GM21825 (cell line): ENCODE results near the gene DCLK1.

Experiments
- ATAC-seq: cut with Tn5 transposase; IDR thresholded peaks from one replicate; pipeline ENCODE4 v1.9.1; 2021; ENCODE audit warnings: mild to moderate bottlenecking, moderate library complexity; ENCODE audit not compliant: unreplicated experiment

DCLK1 gene

DNA sequence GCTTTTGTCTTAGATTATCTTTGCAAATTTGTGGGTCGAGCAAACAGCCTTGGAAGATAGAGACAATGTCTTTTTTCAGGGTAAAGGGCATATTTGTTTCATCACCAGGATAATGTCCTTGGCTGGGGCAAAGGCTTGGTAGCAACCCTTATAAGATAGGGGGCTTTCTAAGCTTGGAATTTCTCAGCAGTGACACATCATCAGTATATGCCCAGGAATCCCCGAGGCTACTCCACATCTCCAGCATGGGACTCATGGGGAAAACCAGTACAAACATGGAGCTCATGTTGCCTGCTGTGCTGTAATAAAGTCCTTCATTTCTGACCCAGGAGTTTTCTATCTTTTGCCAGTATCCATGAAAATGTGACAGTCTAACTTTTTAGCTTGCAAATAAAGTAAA is 77.1 kb downstream of the DCLK1 start:
- no peak for ATAC-seq

DNA sequence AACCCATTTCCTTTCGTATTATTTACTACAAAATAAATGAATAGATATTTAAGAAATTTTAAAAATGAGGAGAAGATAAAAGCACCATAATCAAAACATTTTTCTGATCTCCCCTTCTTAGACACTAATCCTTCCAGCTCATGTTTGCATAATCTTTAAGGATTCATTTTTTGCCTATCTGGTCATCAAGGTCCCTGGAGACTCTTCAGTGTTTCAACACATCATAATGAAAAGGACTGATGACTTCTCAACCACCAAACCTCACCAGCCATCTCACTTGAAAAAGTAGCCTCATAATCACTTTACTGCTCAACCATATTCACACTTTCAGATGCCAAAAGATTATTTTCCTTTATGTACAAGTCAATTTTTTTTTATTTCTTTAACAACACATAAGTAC is 80.1 kb downstream of the DCLK1 start:
- no peak for ATAC-seq

DNA sequence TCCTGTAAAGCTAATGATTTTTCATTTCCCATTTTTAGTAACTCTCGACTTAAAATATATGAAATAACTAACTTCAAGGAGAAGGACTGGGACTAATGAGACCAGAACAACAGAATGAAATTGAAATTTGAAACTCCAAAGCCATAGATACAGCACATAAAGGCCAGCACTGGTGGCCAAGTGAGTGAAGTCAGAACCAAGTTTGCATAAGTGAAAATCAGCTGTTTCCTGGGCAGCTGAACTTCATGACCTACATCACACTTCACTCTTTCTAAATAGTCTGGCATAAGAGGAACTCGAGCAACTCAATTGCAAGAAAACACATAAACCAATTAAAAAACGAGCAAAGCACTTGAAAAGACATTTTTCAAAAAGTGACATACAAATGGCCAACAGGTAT is 84.5 kb downstream of the DCLK1 start:
- ATAC-seq = no peak

DNA sequence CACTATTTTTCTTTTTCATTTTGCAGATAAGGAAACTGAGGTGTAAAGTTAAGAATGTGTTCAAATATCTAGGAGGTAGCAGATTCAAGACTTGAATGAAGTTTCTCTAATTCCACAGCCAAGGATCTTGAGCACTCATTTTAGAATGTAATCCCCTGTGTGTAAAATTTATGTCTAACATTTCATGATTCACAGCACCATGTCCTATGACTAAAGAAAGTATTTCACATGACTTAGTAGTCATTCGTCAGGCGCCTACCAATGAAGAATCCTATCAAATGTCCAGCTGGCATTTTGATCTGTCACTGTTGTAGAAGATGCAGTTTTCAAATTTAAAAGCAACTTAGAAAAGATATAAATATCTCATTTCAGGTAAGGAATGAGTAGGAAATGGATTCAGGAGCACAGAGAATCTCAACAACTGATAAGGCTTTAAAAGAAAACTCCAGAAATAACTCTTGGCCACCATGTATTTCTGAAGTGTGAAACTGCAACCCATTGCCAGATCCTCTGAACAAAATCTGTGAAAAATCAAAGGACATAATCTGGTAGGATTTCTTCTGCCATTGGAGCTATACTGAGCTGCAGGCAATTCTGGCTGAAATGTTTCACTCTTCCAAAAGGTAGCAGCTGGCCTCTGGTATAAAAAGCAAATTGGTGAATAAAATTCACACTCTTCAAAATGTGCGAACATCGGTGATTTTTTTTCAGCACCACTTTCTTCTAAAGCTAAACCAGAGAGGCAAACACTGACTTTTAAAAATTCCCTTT is 92.2 kb downstream of the DCLK1 start:
- no peak for ATAC-seq

DNA sequence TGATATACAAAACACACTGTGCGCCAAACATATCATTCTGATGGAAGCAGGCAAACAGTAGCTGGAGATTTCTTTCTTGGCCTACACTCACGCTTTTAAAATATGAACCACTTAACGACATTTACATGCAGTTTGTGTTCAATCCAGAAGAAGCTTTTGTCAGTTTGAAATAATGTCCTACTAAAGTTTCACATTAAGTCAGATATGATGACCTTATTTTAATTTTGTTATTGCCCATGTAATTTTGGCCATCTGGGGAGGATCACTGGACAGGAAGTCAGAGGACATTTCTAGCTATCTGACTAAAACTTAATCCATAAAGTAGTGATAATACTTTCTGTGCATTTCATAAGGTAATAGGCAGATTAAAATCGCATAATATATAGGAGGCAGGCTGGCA is 98.1 kb downstream of the DCLK1 start:
- no peak for ATAC-seq

DNA sequence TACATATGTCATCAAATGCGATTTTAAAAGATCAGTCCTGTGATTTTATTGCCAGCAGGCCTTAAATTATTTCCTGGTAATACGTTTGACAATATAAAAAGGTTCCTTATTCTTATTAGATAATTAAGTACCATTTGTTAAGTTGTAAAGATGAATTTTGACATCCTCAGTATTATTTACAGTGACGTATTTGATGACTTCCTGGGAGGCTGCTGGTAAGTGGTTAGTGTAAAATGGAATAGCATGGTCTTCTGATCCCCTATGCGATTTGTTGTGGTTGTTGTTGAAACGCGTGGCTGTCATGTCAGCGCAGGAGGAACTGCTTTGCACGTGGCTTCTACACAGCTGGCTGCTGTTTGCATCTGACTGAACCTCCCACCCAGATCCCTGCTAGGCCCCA is 99.7 kb downstream of the DCLK1 start:
- no peak for ATAC-seq

DNA sequence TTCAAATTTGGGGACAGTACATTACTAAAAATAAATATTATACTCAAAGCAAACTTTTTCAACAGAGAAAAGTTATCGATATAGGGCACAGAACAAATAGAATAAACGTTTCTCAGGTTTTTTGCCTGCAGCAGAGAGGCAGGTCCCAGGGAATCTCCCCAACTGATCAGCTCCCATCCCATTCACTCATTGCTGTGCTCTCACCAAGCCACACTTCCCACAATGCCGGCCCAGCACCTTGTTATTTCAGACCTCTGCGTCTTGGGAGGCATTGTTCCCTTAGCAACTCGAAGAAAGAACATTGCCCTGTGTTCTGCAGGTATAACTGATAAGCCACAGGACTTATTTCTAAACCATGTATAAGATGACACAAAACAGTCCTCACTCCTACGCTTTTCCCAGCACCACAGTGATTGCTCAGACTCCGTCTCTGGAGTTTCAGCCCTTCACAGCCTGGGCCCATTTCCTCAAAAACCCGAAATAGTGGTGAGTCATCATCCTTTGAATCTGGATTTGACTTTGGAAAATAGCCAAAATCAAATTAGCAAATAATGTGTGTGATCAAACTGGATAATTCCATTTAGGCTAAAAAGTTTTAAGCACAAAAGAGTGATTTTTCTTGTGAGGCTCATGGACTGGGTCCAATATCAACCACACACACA is 100.4 kb downstream of the DCLK1 start:
- ATAC-seq = no peak

DNA sequence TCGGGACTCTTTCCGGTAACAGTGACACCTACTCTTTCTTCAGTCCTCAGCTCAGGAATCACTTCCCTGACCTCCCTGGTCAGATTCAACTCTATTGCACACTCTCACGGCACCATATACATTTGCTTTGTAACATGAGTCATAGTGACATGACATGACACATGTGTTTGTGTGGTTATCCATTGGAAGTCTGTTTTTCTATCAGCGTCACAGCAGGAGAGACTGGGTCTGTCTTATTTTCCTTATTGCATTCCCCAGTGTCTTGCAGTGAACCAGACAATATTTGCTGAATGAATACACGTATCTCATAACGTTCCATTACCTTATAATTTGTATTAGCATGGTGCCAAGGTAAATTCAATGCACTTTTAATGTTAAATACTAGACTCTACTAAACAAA is 102.0 kb downstream of the DCLK1 start:
- no peak for ATAC-seq

DNA sequence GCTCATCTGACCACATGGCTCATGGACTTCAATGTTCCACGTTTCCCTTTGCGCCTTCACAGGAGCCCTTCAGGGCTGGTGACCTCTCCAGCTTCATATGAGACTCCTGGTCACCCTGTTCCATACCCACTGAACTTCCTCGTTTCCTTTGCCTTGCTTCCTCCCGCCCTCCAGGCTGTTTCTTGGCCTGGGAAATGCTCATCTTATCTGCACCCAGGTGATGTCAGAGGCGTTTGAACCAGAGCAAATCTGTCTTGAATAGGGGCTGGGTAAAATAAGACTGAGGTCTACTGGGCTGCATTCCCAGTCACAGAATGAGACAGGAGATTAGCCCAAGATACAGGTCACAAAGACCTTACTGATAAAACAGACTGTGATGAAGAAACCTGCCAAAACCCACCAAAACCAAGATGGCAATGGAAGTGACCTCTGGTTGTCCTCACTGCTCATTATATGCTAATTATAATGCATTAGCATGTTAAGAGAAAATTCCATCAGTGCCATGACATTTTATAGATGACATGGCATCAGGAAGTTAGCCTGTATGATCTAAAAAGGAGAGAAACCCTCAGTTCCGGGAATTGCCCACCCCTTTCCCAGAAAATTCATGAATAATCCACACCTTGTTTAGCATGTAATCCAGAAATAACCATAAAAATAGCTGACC is 102.7 kb downstream of the DCLK1 start:
- ATAC-seq = no peak

DNA sequence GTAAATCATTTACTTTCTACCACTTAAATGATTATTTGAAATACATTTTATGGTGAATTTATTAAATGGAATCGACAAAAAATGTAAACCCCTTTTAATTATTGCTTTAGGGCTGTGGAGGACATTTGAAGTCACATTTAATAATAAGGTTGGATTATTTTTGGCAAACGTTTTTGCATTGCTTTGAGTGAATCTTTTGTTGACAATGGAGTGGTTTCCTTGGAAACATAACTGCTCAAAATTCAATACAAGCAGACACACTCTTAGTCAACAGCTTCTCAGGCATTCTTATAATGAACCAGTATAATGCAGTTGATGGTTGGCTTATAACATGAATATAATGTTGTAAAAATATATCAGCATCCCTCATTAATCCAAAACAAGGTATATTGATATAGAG is 104.7 kb downstream of the DCLK1 start:
- no peak for ATAC-seq

DNA sequence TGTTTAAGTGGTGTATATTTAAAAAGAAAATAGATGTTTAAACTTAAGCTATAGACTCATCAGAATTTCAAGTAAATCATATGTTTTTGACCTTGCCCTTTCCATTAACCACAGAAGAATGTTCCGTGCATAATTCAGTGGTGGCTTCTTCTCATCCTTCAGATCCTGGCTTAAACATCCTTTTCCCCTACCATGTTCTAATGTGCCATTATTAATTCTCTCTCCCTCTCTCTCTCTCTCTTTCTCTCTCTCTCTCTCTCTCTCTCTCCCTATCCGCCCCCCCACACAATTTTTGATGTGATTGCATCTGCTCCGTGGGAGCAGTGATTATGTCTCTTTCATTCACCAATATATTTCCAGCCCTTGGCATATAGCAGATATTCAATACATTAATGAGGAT is 116.4 kb downstream of the DCLK1 start:
- ATAC-seq = no peak

DNA sequence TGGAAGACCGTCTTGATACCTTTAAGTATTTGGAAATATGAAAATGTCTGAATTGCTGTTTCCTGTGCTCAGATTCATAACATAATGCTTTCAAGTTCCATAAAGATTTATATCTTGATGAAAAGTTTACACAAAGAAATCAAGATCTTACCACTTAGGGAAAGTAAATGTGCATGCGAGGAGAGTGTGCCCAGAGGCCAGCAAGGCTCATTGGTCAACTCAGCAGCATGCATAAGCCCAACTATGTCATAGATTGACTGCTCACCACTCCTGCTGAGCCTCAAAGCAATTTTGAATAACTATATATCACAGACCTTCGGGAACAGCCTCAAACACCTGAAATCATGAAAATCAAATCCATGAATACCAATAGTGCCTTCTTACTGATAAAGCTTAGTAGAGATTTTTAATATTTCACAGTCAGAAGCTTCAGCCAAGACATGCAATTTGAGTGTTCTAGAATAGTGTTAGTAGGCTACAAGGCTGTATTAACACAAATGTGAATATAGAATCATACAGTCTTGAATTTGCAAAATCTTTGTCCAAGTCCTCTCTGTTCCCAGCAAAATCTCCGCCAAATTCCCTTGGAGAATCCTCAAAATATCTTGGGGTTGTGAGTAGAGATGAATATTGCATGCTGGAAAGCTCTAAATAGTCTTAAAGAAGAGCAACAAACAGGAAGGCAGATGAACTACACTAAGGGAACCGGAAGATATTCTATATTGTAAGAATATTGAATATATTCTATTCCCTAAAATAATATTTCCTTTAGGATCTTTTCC is 124.1 kb downstream of the DCLK1 start:
- ATAC-seq = no peak

DNA sequence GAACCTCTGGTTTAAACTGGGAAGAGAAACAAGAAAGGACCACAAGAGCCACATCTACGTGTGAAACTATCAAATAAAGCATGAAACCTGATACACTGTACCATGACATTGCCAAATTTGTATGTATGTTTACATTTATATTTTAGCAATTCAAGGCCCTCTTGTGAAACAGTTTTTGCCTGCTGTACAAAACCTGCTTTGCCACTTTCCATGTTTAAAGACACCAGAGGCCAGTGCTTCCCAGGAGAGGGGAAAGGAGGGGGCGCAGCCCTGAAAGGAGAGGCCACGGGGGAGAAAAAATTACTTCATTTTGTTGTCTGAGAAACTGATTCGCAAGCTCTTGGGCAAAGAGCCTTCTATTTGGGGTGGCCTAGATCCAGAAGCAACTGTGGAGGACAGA is 124.8 kb downstream of the DCLK1 start:
- no peak for ATAC-seq

DNA sequence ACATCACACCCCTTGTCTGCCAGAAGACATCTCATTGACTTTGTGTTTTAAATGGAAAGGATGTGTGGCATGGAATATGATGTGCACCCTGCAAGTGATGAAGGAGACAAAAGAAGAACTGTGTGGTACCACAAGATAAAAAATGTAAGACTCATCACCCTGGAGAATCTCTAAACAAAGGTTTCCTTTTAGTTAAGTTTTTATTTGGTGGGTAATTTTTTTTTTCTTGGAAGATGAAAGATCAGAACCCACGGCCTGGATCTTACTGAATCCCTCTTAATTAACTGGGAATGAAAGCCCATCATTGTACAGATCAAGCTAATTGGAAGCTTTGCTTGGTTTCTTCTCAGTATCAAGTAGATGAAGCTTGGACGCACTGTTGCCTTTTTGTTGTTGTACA is 129.6 kb downstream of the DCLK1 start:
- ATAC-seq = no peak

DNA sequence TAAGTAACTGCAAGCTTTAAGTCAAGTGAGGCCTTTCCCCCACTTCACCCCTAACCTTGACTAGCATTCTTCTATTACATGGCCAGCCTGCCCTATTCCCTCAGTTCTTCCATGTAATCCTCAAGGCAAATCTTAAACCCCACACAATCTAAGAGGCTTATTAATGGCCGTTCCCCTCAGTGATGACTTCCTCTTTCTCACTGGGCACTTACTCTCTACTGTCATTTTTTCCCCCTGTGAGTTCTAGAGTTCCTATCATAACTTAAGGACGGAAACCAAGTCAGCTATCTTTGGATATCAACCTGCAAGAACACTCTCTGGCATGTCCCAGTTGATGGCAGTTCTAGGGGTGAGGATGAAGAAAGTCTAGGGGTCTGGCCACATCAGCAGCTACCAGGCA is 131.2 kb downstream of the DCLK1 start:
- no peak for ATAC-seq

DNA sequence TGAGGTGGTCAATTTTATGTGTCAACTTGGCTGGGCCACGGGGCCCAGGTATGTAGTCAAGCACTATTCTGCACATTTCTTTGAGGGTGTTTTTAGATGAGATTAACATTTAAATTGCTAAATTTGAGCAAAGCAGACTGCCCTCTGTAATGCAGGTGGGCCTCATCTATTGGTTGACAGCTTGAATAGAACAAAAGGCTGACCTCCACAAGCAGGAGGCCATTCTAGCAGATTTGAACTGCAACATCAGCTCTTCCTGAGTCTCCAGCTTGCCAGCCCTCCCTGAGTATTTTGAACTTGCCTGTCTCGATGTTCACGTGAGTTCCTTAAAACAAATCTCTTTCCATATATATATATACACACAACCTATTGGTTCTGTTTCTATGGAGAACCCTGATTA is 134.8 kb downstream of the DCLK1 start:
- ATAC-seq = no peak

DNA sequence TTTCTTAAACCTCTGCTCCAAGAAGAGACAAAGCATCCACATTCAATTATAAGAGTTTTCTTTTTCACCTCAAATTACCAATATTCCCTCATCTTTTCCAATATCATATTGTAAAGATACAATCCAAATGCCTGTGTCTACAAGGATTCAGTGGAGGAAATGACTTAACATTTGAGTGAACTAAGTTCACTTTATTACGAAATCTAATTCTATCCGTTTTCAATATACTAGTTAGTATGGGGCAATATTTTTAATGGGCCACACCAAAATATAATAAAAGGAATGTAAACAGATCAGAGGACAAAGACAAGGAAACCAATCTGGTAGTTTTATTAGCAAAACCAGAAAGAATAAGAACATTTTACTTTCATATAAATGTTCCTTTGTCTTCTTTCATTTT is 136.0 kb downstream of the DCLK1 start:
- no peak for ATAC-seq

DNA sequence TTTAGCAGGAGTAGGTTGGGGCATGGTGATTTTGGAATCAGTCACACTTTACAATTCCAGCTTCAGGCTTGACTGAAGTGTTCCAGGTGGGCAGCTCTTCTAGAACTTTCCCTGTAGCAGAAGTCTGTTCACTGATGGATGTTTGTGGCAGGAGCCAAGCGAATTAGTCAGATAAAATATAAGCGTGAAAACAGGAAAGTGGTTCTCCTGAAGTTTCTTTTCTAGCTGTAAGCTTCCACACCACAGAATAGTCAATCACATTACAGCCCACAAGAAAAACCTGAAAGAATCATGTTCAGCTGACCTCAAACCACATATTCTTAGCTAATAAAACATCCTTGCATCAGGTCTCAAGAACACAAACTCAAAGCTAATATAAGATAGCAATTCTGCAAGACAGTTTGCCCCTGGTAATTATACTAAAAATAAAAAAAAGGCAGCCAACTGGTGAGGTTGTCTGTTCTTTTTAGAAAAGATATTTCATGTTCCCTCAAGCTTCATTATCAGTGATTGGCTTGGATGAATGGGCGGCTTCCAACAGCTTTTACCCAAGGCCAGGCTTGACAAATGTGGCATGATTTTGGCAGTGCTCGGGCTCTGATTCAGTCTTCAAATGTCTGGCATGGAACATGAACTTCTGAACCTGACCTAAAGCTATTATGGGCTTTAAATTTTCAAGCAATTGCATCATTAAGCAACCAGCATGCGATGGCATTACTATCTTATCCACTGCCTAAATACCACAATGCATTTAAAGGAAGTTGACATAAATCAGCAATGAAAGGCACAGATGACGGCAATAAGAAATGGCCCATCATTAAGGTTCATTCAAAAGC is 136.8 kb downstream of the DCLK1 start:
- no peak for ATAC-seq

DNA sequence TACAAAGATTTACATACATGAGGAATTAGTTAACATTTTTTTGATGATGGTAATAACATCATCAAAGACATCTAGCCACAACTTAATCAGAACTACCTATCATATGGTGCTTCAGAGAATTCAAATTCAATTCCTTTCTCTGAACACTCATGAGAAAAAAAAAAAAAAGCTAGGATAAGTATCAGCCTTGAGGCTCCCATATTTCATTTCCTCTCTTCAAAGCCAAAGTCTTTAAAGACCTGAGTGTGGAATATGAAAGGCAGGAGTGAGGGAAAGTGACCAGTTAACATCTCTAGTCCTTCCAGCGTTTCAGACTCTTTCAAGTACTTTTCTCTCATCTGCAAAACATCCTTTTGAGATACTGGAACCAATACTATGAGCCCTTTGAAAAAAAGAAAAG is 137.5 kb downstream of the DCLK1 start:
- no peak for ATAC-seq

DNA sequence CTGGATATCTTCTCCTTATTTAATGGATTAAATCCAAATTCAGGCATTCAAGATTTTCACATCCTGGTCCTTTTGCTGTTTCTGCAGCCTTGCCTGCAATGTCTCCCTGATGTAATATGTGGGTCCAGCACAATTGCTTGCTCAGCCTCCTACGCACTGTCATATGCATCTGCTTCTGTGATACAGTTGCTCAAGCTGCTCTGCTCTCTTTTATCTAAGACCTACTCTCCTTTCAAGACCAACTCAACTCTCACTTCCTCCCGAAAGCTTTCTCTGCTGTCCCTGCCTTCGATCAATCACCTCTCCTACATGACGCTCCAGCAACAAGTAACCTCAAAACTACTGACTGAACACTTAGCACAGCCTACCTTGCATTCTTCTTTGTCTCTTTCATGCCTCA is 138.2 kb downstream of the DCLK1 start:
- ATAC-seq = no peak

DNA sequence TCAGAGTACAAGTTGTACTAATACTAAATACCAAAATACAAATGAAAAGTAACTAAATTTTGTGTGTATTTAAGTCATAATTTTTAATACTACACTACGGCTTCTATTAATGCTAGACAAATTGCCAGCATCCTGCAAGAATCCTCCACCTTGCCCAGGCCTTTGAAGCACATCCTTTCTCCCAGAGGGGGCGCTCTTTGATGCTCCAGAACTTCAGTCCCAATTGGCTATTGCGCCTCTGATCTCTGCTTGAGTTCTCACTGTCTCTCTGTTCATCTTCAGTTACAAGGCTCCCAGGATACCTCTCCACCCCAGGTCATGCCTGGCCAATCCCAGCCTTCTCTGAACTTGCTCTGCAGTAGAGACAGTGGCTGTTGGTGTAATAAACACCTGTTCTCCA is 141.0 kb downstream of the DCLK1 start:
- ATAC-seq = no peak
